IMR-90 (cell line): ENCODE results near the gene L1TD1. TPM values are rescaled to one million over a fixed set of nuclear protein-coding genes. Genes with fewer than 3 reads are reported as not detected.

Source experiments
- ATAC-seq: fragments of 200-7000 bp; cut with Tn5 transposase; 2 replicates; pipeline ENCODE4 v1.9.1; 2020; ENCODE audit warnings: low read depth, mild to moderate bottlenecking, moderate library complexity
- BruUV-seq: library from RNA; stranded (reverse); fragments of 400-500 nt; replicated peaks from 2 replicates; lab custom pipeline; 2021; lab: Mats Ljungman, UMichigan
- CTCF ChIA-PET: fragments of 300-600 bp; formaldehyde crosslinking; extraction: SDS; loops from one replicate; lab custom pipeline; 2021; ENCODE audit warnings: antibody characterized with exemption; lab: Yijun Ruan, JAX
- POLR2A ChIA-PET: fragments of 300-600 bp; sonication (Branson Sonifier 250); formaldehyde crosslinking; loops from one replicate; lab custom pipeline; 2022; ENCODE audit warnings: antibody characterized with exemption; ENCODE audit not compliant: unreplicated experiment; lab: Charles Lee
- DNase-seq: peaks from one replicate; pipeline ENCODE4 v3.0.0; 2013
- H2AFZ ChIP-seq: replicated peaks from 2 replicates; pipeline ENCODE3; 2013; ENCODE audit warnings: low read length, mild to moderate bottlenecking; ENCODE audit not compliant: poor library complexity
- H2AK5ac ChIP-seq: 2 replicates; pipeline ENCODE4 v1.6.1; 2013; ENCODE audit warnings: low read depth, low read length, inconsistent platforms
- H2AK9ac ChIP-seq: replicated peaks from 2 replicates; pipeline ENCODE3; 2013; ENCODE audit warnings: mild to moderate bottlenecking, low read depth, low read length, moderate library complexity; ENCODE audit not compliant: poor library complexity
- H2BK120ac ChIP-seq: 2 replicates; pipeline ENCODE4 v1.6.1; 2013; ENCODE audit warnings: low read depth, low read length, inconsistent platforms
- H2BK15ac ChIP-seq: 3 replicates; pipeline ENCODE4 v1.6.1; 2013; ENCODE audit warnings: low read depth, low read length, inconsistent platforms
- H2BK20ac ChIP-seq: 2 replicates; pipeline ENCODE4 v1.6.1; 2013; ENCODE audit warnings: low read depth, mild to moderate bottlenecking, inconsistent platforms, low read length, moderate library complexity
- H2BK5ac ChIP-seq: 2 replicates; pipeline ENCODE4 v1.6.1; 2013; ENCODE audit warnings: mild to moderate bottlenecking, low read depth, low read length, inconsistent platforms; ENCODE audit not compliant: poor library complexity, severe bottlenecking
- H3K14ac ChIP-seq: replicated peaks from 2 replicates; pipeline ENCODE4 v1.6.1; 2013; ENCODE audit warnings: low read depth, low read length, inconsistent platforms
- H3K18ac ChIP-seq: 2 replicates; pipeline ENCODE4 v1.6.1; 2013; ENCODE audit warnings: low read depth, low read length, control low read depth
- H3K23ac ChIP-seq: 2 replicates; pipeline ENCODE4 v1.6.1; 2013; ENCODE audit warnings: low read depth, low read length, inconsistent platforms
- H3K27ac ChIP-seq: 2 replicates; pipeline ENCODE4 v1.5.1; 2013; ENCODE audit warnings: mild to moderate bottlenecking, control low read depth, low read length; ENCODE audit not compliant: insufficient read depth
- H3K27me3 ChIP-seq: 2 replicates; pipeline ENCODE4 v1.6.1; 2013; ENCODE audit warnings: low read length; ENCODE audit not compliant: control insufficient read depth, insufficient read depth
- H3K36me3 ChIP-seq: 2 replicates; pipeline ENCODE4 v1.6.1; 2013; ENCODE audit warnings: low read length, mixed read lengths; ENCODE audit not compliant: control insufficient read depth, insufficient read depth
- H3K4ac ChIP-seq: 2 replicates; pipeline ENCODE4 v1.6.1; 2013; ENCODE audit warnings: low read depth, low read length, inconsistent platforms
- H3K4me1 ChIP-seq: 2 replicates; pipeline ENCODE4 v1.6.1; 2013; ENCODE audit warnings: low read length, mixed read lengths; ENCODE audit not compliant: control insufficient read depth, insufficient read depth
- H3K4me2 ChIP-seq: 2 replicates; pipeline ENCODE4 v1.6.1; 2013; ENCODE audit warnings: low read depth, mild to moderate bottlenecking, control low read depth, low read length, moderate library complexity
- H3K4me3 ChIP-seq: 2 replicates; pipeline ENCODE4 v1.5.1; 2013; ENCODE audit warnings: low read depth, mild to moderate bottlenecking, control low read depth, low read length, moderate library complexity; ENCODE audit not compliant: insufficient read depth
- H3K56ac ChIP-seq: 2 replicates; pipeline ENCODE4 v1.6.1; 2013; ENCODE audit warnings: low read length, inconsistent platforms; ENCODE audit not compliant: insufficient read depth; ENCODE audit errors: extremely low read depth
- H3K79me1 ChIP-seq, 2 experiments: 2 replicates each; pipeline ENCODE4 v1.6.1; 2013; ENCODE audit warnings: low read length in 2 of 2, inconsistent platforms in 1 of 2, low read depth in 1 of 2
- H3K9ac ChIP-seq: 2 replicates; pipeline ENCODE4 v1.6.1; 2013; ENCODE audit warnings: low read depth, low read length, control low read depth
- H3K9me1 ChIP-seq: 2 replicates; pipeline ENCODE4 v1.6.1; 2013; ENCODE audit warnings: low read length, inconsistent platforms; ENCODE audit not compliant: insufficient read depth
- H3K9me3 ChIP-seq: 2 replicates; pipeline ENCODE4 v1.6.1; 2013; ENCODE audit warnings: low read length; ENCODE audit not compliant: control insufficient read depth, insufficient read depth
- H4K20me1 ChIP-seq: 2 replicates; pipeline ENCODE4 v1.6.1; 2013; ENCODE audit warnings: low read length, inconsistent platforms; ENCODE audit not compliant: insufficient read depth
- H4K5ac ChIP-seq: 2 replicates; pipeline ENCODE4 v1.6.1; 2013; ENCODE audit warnings: mild to moderate bottlenecking, low read depth, low read length, control low read depth
- H4K8ac ChIP-seq, 2 experiments: 2 replicates each; pipeline ENCODE4 v1.6.1; 2013; ENCODE audit warnings: low read depth in 2 of 2, low read length in 2 of 2, control low read depth in 1 of 2, inconsistent platforms in 1 of 2
- H4K91ac ChIP-seq: 2 replicates; pipeline ENCODE4 v1.6.1; 2013; ENCODE audit warnings: low read depth, low read length, inconsistent platforms; ENCODE audit not compliant: insufficient read depth
- BHLHE40 ChIP-seq: fragments of 150-350 bp; IDR thresholded peaks from 2 replicates; pipeline ENCODE4 v1.6.1; 2016; ENCODE audit warnings: mild to moderate bottlenecking, low read depth, low read length
- CEBPB ChIP-seq: IDR thresholded peaks from 2 replicates; pipeline ENCODE4 v1.6.1; 2012; ENCODE audit warnings: low read depth, low read length, improper control_type of control experiment
- CHD1 ChIP-seq: IDR thresholded peaks from 2 replicates; pipeline ENCODE4 v1.6.1; 2012; ENCODE audit warnings: low read depth, low read length, improper control_type of control experiment
- FOS ChIP-seq: fragments of 150-350 bp; IDR thresholded peaks from 2 replicates; pipeline ENCODE4 v1.6.1; 2016; ENCODE audit warnings: low read depth, low read length
- MAFK ChIP-seq: IDR thresholded peaks from 2 replicates; pipeline ENCODE4 v1.6.1; 2012; ENCODE audit warnings: low read depth, low read length, improper control_type of control experiment
- MAZ ChIP-seq: IDR thresholded peaks from 2 replicates; pipeline ENCODE4 v1.6.1; 2012; ENCODE audit warnings: low read depth, mild to moderate bottlenecking, low read length, improper control_type of control experiment, moderate library complexity, borderline replicate concordance
- MXI1 ChIP-seq: IDR thresholded peaks from 2 replicates; pipeline ENCODE4 v1.6.1; 2012; ENCODE audit warnings: low read depth, mild to moderate bottlenecking, low read length, moderate library complexity, borderline replicate concordance
- NFE2L2 ChIP-seq: fragments of 150-350 bp; IDR thresholded peaks from 2 replicates; pipeline ENCODE4 v1.6.1; 2016; ENCODE audit warnings: low read depth, mild to moderate bottlenecking, low read length
- POLR2A ChIP-seq: IDR thresholded peaks from 2 replicates; pipeline ENCODE4 v1.6.1; 2012; ENCODE audit warnings: mild to moderate bottlenecking, low read depth, low read length
- RAD21 ChIP-seq: IDR thresholded peaks from 2 replicates; pipeline ENCODE4 v1.6.1; 2012; ENCODE audit warnings: low read length, improper control_type of control experiment
- RCOR1 ChIP-seq: IDR thresholded peaks from 2 replicates; pipeline ENCODE4 v1.6.1; 2012; ENCODE audit warnings: mild to moderate bottlenecking, low read length, improper control_type of control experiment; ENCODE audit not compliant: insufficient replicate concordance
- RFX5 ChIP-seq: IDR thresholded peaks from 2 replicates; pipeline ENCODE4 v1.8.0; 2012; ENCODE audit warnings: low read depth, mild to moderate bottlenecking, low read length, moderate library complexity
- SMC3 ChIP-seq: fragments of 150-350 bp; IDR thresholded peaks from 2 replicates; pipeline ENCODE4 v1.6.1; 2016; ENCODE audit warnings: low read depth, mild to moderate bottlenecking, antibody characterized with exemption, low read length, moderate library complexity
- WGBS, 2 experiments: methylation state at CpG; one replicate each; pipeline versions ENCODE4 v1.1.5 to v1.1.7; 2013; ENCODE audit warnings: missing lambda C conversion rate in 2 of 2; ENCODE audit not compliant: insufficient read length in 1 of 2; ENCODE audit errors: extremely low coverage in 2 of 2; 5-methylcytosine and 5-hydroxymethylcytosine counted together
- dilution Hi-C: fragments of 300-500 bp; cut with HindIII; formaldehyde crosslinking; loops from one replicate; pipeline ENCODE4 v1.14.3; 2018; ENCODE audit warnings: low sequenced_read_pairs; ENCODE audit not compliant: unreplicated experiment
- in situ Hi-C: fragments of 300-500 bp; cut with MboI; formaldehyde crosslinking; loops from 3 replicates; pipeline ENCODE4 v1.14.3; 2019; ENCODE audit warnings: low sequenced_read_pairs, inconsistent platforms, mixed read lengths
- intact Hi-C: fragments of 100-400 bp; cut with micrococcal nuclease; formaldehyde crosslinking; loops from 2 replicates; pipeline ENCODE4 v1.10.0; 2022
- polyA plus RNA-seq, 3 experiments: library from polyadenylated mRNA; depleted of rRNA; stranded (reverse); fragments of >200 nt; gene quantifications; 2 replicates each; pipeline ENCODE4 v1.2.3, GENCODE V29; 2012; ENCODE audit warnings: low replicate concordance in 1 of 3
- total RNA-seq: library from RNA; depleted of rRNA; stranded (reverse); fragments of >200 nt; gene quantifications from 2 replicates; pipeline ENCODE4 v1.2.3, GENCODE V29; 2012
- TF ChIP-seq, protein P1 (sequence below): fragments of 150-350 bp; IDR thresholded peaks from 2 replicates; pipeline ENCODE4 v1.6.1; 2016; ENCODE audit warnings: low read depth, mild to moderate bottlenecking, low read length, moderate library complexity, borderline replicate concordance
- TF ChIP-seq, protein P2 (sequence below): conservative IDR thresholded peaks from 2 replicates; pipeline ENCODE4 v1.5.1; 2012; ENCODE audit warnings: mild to moderate bottlenecking, low read depth, low read length, improper control_type of control experiment
- TF ChIP-seq, protein P3 (sequence below): fragments of 150-350 bp; IDR thresholded peaks from 2 replicates; pipeline ENCODE4 v1.6.1; 2017; ENCODE audit warnings: mild to moderate bottlenecking, antibody characterized with exemption, low read length, low read depth

L1TD1 gene
- total and polyA plus RNA-seq, 2 of the 4 experiments (the other 2 are of a cell fraction): not detected

DNA sequence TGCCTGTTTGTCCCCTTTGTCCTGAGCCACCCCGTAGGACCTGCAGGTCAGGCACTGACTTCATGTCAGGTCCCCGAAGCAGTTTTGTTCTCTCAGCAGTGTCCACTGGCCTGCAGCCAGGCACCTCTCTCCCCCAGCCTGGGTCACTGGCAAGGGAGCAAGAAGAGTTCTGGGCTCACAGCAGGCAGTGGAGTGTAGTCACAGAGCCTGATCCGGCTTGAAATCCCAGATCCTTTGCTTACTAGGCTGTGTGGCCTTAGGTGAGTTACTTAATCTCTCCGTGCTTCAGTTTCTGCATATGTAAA, 34.2 kb downstream of the L1TD1 start:
- ChIA-PET POLR2A (no interaction called here), CTCF (no interaction called here)
- Histone ChIP-seq H2BK15ac (no peak overlapping the region), H2AFZ (no peak overlapping the region), H4K20me1 (no peaks in the 10 kb centered on the region), H3K9me3 (peaks cover 15% of the 10 kb centered on the region), H3K4ac (no peak overlapping the region), H3K4me2 (no peak overlapping the region), H3K18ac (no peak overlapping the region), H3K79me1 (no peaks in the 10 kb centered on the region), H2BK20ac (no peak overlapping the region), H3K56ac (no peak overlapping the region), H2AK5ac (no peak overlapping the region), H3K36me3 (no peaks in the 10 kb centered on the region), H3K9me1 (no peaks in the 10 kb centered on the region), H3K27ac (no peak overlapping the region), H2AK9ac (no peak overlapping the region), H3K9ac (no peak overlapping the region), H4K8ac (no peak overlapping the region), H2BK120ac (no peak overlapping the region), H3K23ac (no peak overlapping the region), H4K91ac (no peak overlapping the region), H2BK5ac (no peak overlapping the region), H3K4me1 (no peaks in the 10 kb centered on the region), H3K14ac (no peak overlapping the region), H3K27me3 (no peaks in the 10 kb centered on the region), H3K4me3 (no peak overlapping the region), H4K5ac (no peak overlapping the region)
- intact Hi-C loops: no loop called here
- in situ Hi-C loops: no loop called here
- dilution Hi-C loops: no loop called here
- 33% methylated on average over 1 of the region's 4 CpGs; no CpG with 5 or more reads in 1 of the 2 experiments for WGBS, 2 experiments
- no peak for TF ChIP-seq POLR2A
- no peak for TF ChIP-seq MXI1
- TF ChIP-seq MAFK: no peak
- no peak for TF ChIP-seq RCOR1
- TF ChIP-seq RFX5: no peak
- no peak for TF ChIP-seq CEBPB
- no peak for TF ChIP-seq CHD1
- TF ChIP-seq BHLHE40: no peak
- no peak for TF ChIP-seq FOS
- TF ChIP-seq, protein P1, sequence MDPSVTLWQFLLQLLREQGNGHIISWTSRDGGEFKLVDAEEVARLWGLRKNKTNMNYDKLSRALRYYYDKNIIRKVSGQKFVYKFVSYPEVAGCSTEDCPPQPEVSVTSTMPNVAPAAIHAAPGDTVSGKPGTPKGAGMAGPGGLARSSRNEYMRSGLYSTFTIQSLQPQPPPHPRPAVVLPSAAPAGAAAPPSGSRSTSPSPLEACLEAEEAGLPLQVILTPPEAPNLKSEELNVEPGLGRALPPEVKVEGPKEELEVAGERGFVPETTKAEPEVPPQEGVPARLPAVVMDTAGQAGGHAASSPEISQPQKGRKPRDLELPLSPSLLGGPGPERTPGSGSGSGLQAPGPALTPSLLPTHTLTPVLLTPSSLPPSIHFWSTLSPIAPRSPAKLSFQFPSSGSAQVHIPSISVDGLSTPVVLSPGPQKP: no peak
- TF ChIP-seq NFE2L2: no peak
- no peak for TF ChIP-seq RAD21
- TF ChIP-seq, protein P2, sequence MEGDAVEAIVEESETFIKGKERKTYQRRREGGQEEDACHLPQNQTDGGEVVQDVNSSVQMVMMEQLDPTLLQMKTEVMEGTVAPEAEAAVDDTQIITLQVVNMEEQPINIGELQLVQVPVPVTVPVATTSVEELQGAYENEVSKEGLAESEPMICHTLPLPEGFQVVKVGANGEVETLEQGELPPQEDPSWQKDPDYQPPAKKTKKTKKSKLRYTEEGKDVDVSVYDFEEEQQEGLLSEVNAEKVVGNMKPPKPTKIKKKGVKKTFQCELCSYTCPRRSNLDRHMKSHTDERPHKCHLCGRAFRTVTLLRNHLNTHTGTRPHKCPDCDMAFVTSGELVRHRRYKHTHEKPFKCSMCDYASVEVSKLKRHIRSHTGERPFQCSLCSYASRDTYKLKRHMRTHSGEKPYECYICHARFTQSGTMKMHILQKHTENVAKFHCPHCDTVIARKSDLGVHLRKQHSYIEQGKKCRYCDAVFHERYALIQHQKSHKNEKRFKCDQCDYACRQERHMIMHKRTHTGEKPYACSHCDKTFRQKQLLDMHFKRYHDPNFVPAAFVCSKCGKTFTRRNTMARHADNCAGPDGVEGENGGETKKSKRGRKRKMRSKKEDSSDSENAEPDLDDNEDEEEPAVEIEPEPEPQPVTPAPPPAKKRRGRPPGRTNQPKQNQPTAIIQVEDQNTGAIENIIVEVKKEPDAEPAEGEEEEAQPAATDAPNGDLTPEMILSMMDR: no peak
- TF ChIP-seq SMC3: no peak
- no peak for TF ChIP-seq MAZ
- TF ChIP-seq, protein P3, sequence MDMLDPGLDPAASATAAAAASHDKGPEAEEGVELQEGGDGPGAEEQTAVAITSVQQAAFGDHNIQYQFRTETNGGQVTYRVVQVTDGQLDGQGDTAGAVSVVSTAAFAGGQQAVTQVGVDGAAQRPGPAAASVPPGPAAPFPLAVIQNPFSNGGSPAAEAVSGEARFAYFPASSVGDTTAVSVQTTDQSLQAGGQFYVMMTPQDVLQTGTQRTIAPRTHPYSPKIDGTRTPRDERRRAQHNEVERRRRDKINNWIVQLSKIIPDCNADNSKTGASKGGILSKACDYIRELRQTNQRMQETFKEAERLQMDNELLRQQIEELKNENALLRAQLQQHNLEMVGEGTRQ: no peak
- BruUV-seq: no TSS peak
- DNase-seq (no peak), ATAC-seq (no peak)
